ENCODE results near the gene HMGXB4.

HMGXB4 gene

GRCh38 chr22:35258191-35258988 is 1.1 kb downstream of the HMGXB4 start:
- no peak for DNase-seq

GRCh38 chr22:35264986-35265385 is 7.7 kb downstream of the HMGXB4 start:
- no peak for DNase-seq

GRCh38 chr22:35266277-35266676 is 9.0 kb downstream of the HMGXB4 start:
- no peak for DNase-seq

- no peak for DNase-seq
Measured at GRCh38 chr22:35269630-35270029, 12.3 kb downstream of the HMGXB4 start.

- no peak for DNase-seq
Measured at GRCh38 chr22:35274154-35274871, 17.0 kb downstream of the HMGXB4 start.

GRCh38 chr22:35275580-35275979 is 18.3 kb downstream of the HMGXB4 start:
- no peak for DNase-seq

- DNase-seq, result no peak
Measured at GRCh38 chr22:35276019-35276418, 18.7 kb downstream of the HMGXB4 start.

GRCh38 chr22:35288116-35288515 is 30.8 kb downstream of the HMGXB4 start:
- DNase-seq, result no peak

- no peak for DNase-seq
Measured at GRCh38 chr22:35292786-35293185, 35.5 kb downstream of the HMGXB4 start.

- DNase-seq, result no peak
Measured at GRCh38 chr22:35296051-35296450, 38.8 kb downstream of the HMGXB4 start.

- no peak for DNase-seq
Measured at GRCh38 chr22:35299217-35299672, 42.0 kb downstream of the HMGXB4 start.

- DNase-seq, result peak; percentile 98
Measured at GRCh38 chr22:35299673-35300499, 42.6 kb downstream of the HMGXB4 start, which contains the start of gene TOM1. Gene TOM1, plus strand, starts transcription at chr22:35299894. Its CDS starts 35 bp downstream, at chr22:35299929.

GRCh38 chr22:35301372-35301874 is 44.1 kb downstream of the HMGXB4 start:
- no peak for DNase-seq

GRCh38 chr22:35303029-35303624 is 45.8 kb downstream of the HMGXB4 start:
- no peak for DNase-seq

GRCh38 chr22:35305525-35306070 is 48.3 kb downstream of the HMGXB4 start:
- no peak for DNase-seq

- no peak for DNase-seq
Measured at GRCh38 chr22:35306350-35306967, 49.2 kb downstream of the HMGXB4 start.

- no peak for DNase-seq
Measured at GRCh38 chr22:35307372-35307771, 50.1 kb downstream of the HMGXB4 start.

GRCh38 chr22:35307892-35308291 is 50.6 kb downstream of the HMGXB4 start:
- DNase-seq, result no peak

GRCh38 chr22:35308480-35309021 is 51.3 kb downstream of the HMGXB4 start:
- DNase-seq, result no peak

- no peak for DNase-seq
Measured at GRCh38 chr22:35310556-35311550, 53.6 kb downstream of the HMGXB4 start.

Measured in activated naive CD4-positive, alpha-beta T cell treated with anti-CD3 and anti-CD28 coated beads, Interleukin-2, amount 50 U/mL, for 16 hours (primary cell).